Measurements from ENCODE around the gene MYOG. TPM values are rescaled to one million over a fixed set of nuclear protein-coding genes. Genes with fewer than 3 reads are reported as not detected.

Gene MYOG
- total and polyA plus RNA-seq, 4 donors = 0.11 to 0.69 (median 0.29) TPM; not detected in 1

DNA sequence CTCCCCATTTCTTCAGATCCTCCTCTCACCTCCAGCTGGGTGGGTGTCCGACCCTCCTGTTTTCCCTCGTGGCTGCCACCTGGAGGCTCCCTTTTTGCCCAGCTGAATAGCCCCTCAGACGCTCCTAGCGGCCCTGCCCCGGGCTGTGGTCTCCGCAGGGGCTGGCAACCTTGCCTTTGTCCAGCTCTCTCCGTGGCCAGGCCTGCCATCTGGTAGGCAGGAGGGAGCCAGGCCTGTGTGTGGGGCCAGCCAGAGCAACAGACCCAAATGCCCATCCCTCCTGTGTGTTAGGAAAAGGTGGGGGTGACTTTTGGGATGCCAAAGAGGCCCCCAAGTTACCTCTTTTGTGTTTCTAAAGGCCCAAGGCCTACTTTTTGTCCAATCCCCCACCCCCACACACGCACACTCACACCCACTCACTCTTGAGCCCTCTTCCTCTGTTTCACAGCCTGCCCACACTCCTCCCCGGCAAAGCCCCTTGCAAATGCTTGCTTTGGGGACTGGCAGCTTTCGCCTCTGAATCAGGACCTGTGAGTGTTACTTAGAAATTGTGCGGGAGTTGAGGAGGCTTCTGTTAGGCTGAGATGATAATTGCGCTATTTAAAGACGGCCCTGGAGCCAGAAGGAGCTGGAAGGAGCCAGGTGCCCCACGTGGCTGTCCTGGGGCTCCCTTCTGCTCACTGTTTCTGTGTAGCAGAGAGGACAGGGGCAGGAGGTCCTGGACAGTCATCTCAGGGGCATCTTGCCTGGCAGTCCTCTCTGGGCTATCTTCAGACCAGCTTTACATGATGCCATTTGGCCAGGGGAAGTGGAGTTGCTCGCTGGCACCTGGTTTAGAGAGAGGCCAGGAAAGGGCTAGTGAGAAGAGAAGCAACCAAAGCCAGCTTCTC lies 50.5 kb downstream of the MYOG start:
- no peak overlapping the region for H3K27ac ChIP-seq (ENCODE audit: low read depth, low read length)
- H3K4me1 ChIP-seq (ENCODE audit: control insufficient read depth, insufficient read depth, low read length) = peaks cover 18% of the 10 kb centered on the region
- WGBS (ENCODE audit: insufficient coverage) = 64% methylated on average over 10 of the region's 15 CpGs
- DNase-seq (ENCODE audit: low read depth in 4 of 6, low spot score in 6 of 6) = no peak
- peaks cover 11% of the 10 kb centered on the region for H3K36me3 ChIP-seq (ENCODE audit: control insufficient read depth, insufficient read depth, low read length)
- H3K9me3 ChIP-seq (ENCODE audit: control insufficient read depth, insufficient read depth, low read length) = no peaks in the 10 kb centered on the region
- no peaks in the 10 kb centered on the region for H3K27me3 ChIP-seq (ENCODE audit: control insufficient read depth, insufficient read depth, low read length)
- H3K4me3 ChIP-seq (ENCODE audit: low read depth, low read length) = no peak overlapping the region

GRCh38 chr1:203034422-203035110 lies 51.2 kb downstream of the MYOG start:
- DNase-seq (ENCODE audit: low read depth in 4 of 6, low spot score in 6 of 6) = no peak
- WGBS (ENCODE audit: insufficient coverage) = 77% methylated on average over 6 of the region's 10 CpGs
- Histone ChIP-seq H3K4me3 (ENCODE audit: low read depth, low read length) (no peak overlapping the region), H3K27me3 (ENCODE audit: control insufficient read depth, insufficient read depth, low read length) (no peaks in the 10 kb centered on the region), H3K27ac (ENCODE audit: low read depth, low read length) (no peak overlapping the region), H3K4me1 (ENCODE audit: control insufficient read depth, insufficient read depth, low read length) (peaks cover 13% of the 10 kb centered on the region), H3K36me3 (ENCODE audit: control insufficient read depth, insufficient read depth, low read length) (peaks cover 15% of the 10 kb centered on the region), H3K9me3 (ENCODE audit: control insufficient read depth, insufficient read depth, low read length) (no peaks in the 10 kb centered on the region)

- no peaks in the 10 kb centered on the region for H3K9me3 ChIP-seq (ENCODE audit: control insufficient read depth, insufficient read depth, low read length)
- WGBS (ENCODE audit: insufficient coverage) = 100% methylated on average over 2 of the region's 2 CpGs
- H3K27ac ChIP-seq (ENCODE audit: low read depth, low read length) = no peak overlapping the region
- H3K36me3 ChIP-seq (ENCODE audit: control insufficient read depth, insufficient read depth, low read length) = peaks cover 12% of the 10 kb centered on the region
- H3K4me3 ChIP-seq (ENCODE audit: low read depth, low read length) = no peak overlapping the region
- H3K4me1 ChIP-seq (ENCODE audit: control insufficient read depth, insufficient read depth, low read length) = peaks cover 11% of the 10 kb centered on the region
- DNase-seq (ENCODE audit: low read depth in 4 of 6, low spot score in 6 of 6) = no peak
- no peaks in the 10 kb centered on the region for H3K27me3 ChIP-seq (ENCODE audit: control insufficient read depth, insufficient read depth, low read length)
These were observed 51.9 kb downstream of the MYOG start for GRCh38 chr1:203033917-203034316.

GRCh38 chr1:203033287-203033686 lies 52.5 kb downstream of the MYOG start:
- 94% methylated on average over 2 of the region's 2 CpGs for WGBS (ENCODE audit: insufficient coverage)
- H3K4me1 ChIP-seq (ENCODE audit: control insufficient read depth, insufficient read depth, low read length) = peaks cover 11% of the 10 kb centered on the region
- H3K9me3 ChIP-seq (ENCODE audit: control insufficient read depth, insufficient read depth, low read length) = no peaks in the 10 kb centered on the region
- peaks cover 8% of the 10 kb centered on the region for H3K36me3 ChIP-seq (ENCODE audit: control insufficient read depth, insufficient read depth, low read length)
- H3K4me3 ChIP-seq (ENCODE audit: low read depth, low read length) = no peak overlapping the region
- H3K27ac ChIP-seq (ENCODE audit: low read depth, low read length) = no peak overlapping the region
- no peak for DNase-seq (ENCODE audit: low read depth in 4 of 6, low spot score in 6 of 6)
- no peaks in the 10 kb centered on the region for H3K27me3 ChIP-seq (ENCODE audit: control insufficient read depth, insufficient read depth, low read length)

Other genes with a start within 250 kb of the MYOG start
- gene RABIF, start 196.9 kb downstream of the MYOG start, total RNA-seq = 10 to 100 TPM; 10.2 to 13.9 TPM
- 10 to 100 TPM; 18.6 to 20.8 TPM for gene RABIF, start 196.9 kb downstream of the MYOG start, polyA plus RNA-seq (ENCODE audit: insufficient read length in 2 of 2)
- gene KLHL12, start 158.8 kb downstream of the MYOG start, total RNA-seq = 10 to 100 TPM; 32.9 to 38.8 TPM
- gene KLHL12, start 158.8 kb downstream of the MYOG start, polyA plus RNA-seq (ENCODE audit: insufficient read length in 2 of 2) = 10 to 100 TPM; 32.3 to 35.8 TPM
- gene ADIPOR1, start 127.7 kb downstream of the MYOG start, total RNA-seq = 100 to 1,000 TPM in 1 of 2 donors, 10 to 100 TPM in 1; 84.1 to 114 TPM
- 10 to 100 TPM; 74.8 to 83.9 TPM for gene ADIPOR1, start 127.7 kb downstream of the MYOG start, polyA plus RNA-seq (ENCODE audit: insufficient read length in 2 of 2)
- gene CYB5R1, start 118.8 kb downstream of the MYOG start, total RNA-seq = 10 to 100 TPM; 41.6 to 59.6 TPM
- 10 to 100 TPM; 42.1 to 49.1 TPM for gene CYB5R1, start 118.8 kb downstream of the MYOG start, polyA plus RNA-seq (ENCODE audit: insufficient read length in 2 of 2)
- gene TMEM183A, start 78.6 kb downstream of the MYOG start, total RNA-seq = 10 to 100 TPM; 76.6 to 85.3 TPM
- gene TMEM183A, start 78.6 kb downstream of the MYOG start, polyA plus RNA-seq (ENCODE audit: insufficient read length in 2 of 2) = 10 to 100 TPM; 76.6 to 90.5 TPM
- 10 to 100 TPM; 11.5 to 18.9 TPM for gene PPFIA4, start 59.5 kb downstream of the MYOG start, total RNA-seq
- gene PPFIA4, start 59.5 kb downstream of the MYOG start, polyA plus RNA-seq (ENCODE audit: insufficient read length in 2 of 2) = 10 to 100 TPM; 39.4 to 51.0 TPM
- 10 to 100 TPM in 1 of 2 donors, 1 to 10 TPM in 1; 3.1 to 11.7 TPM for gene ADORA1, start 41.7 kb upstream of the MYOG start, total RNA-seq
- gene ADORA1, start 41.7 kb upstream of the MYOG start, polyA plus RNA-seq (ENCODE audit: insufficient read length in 2 of 2) = 10 to 100 TPM; 28.8 to 29.7 TPM
- under 1 TPM in 1 of 2 donors, not detected in 1; 0.06 TPM for gene MYBPH, start 89.8 kb upstream of the MYOG start, total RNA-seq
- under 1 TPM; 0.24 to 0.35 TPM for gene MYBPH, start 89.8 kb upstream of the MYOG start, polyA plus RNA-seq (ENCODE audit: insufficient read length in 2 of 2)
- 10 to 100 TPM in 1 of 2 donors, 1 to 10 TPM in 1; 1.1 to 14.2 TPM for gene CHI3L1, start 100.7 kb upstream of the MYOG start, total RNA-seq
- 1 to 10 TPM; 1.7 to 2.0 TPM for gene CHI3L1, start 100.7 kb upstream of the MYOG start, polyA plus RNA-seq (ENCODE audit: insufficient read length in 2 of 2)
- gene CHIT1, start 143.7 kb upstream of the MYOG start, total RNA-seq = under 1 TPM; 0.55 to 0.79 TPM
- gene CHIT1, start 143.7 kb upstream of the MYOG start, polyA plus RNA-seq (ENCODE audit: insufficient read length in 2 of 2) = 1 to 10 TPM in 1 of 2 donors, under 1 TPM in 1; 0.69 to 3.3 TPM
- 10 to 100 TPM; 37.1 to 39.1 TPM for gene BTG2, start 219.5 kb upstream of the MYOG start, total RNA-seq
- 10 to 100 TPM; 28.4 to 39.5 TPM for gene BTG2, start 219.5 kb upstream of the MYOG start, polyA plus RNA-seq (ENCODE audit: insufficient read length in 2 of 2)

Measured in spinal cord (tissue), 10 donors.